ENCODE measurements around the gene POLD2.
A peak's percentile ranks its signal among the peaks of the same experiment; 100 is the strongest.

POLD2 gene

GRCh38 chr7:44112997-44113763 lies 10.2 kb downstream of the POLD2 start:
- no peak for DNase-seq

- DNase-seq: no peak
These were observed 10.9 kb downstream of the POLD2 start for GRCh38 chr7:44112231-44112996.

- DNase-seq: no peak
These were observed 11.6 kb downstream of the POLD2 start for GRCh38 chr7:44111761-44112160.

GRCh38 chr7:44110719-44111635 lies 12.4 kb downstream of the POLD2 start:
- no peak for DNase-seq

DNA sequence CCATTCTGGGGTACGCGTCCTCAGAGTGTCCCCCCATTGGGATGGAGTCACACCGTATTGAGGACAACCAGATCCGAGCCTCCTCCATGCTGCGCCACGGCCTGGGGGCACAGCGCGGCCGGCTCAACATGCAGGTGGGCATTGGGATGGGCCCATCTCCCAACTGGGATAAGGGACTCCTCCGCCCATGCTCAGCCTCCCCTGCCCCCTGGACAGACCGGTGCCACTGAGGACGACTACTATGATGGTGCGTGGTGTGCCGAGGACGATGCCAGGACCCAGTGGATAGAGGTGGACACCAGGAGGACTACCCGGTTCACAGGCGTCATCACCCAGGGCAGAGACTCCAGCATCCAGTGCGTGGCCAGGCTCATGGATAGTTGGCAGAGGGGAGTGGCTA lies 13.4 kb downstream of the POLD2 start:
- no peak for DNase-seq

- no peak for DNase-seq
These were observed 14.3 kb downstream of the POLD2 start for GRCh38 chr7:44108768-44109750.

DNA sequence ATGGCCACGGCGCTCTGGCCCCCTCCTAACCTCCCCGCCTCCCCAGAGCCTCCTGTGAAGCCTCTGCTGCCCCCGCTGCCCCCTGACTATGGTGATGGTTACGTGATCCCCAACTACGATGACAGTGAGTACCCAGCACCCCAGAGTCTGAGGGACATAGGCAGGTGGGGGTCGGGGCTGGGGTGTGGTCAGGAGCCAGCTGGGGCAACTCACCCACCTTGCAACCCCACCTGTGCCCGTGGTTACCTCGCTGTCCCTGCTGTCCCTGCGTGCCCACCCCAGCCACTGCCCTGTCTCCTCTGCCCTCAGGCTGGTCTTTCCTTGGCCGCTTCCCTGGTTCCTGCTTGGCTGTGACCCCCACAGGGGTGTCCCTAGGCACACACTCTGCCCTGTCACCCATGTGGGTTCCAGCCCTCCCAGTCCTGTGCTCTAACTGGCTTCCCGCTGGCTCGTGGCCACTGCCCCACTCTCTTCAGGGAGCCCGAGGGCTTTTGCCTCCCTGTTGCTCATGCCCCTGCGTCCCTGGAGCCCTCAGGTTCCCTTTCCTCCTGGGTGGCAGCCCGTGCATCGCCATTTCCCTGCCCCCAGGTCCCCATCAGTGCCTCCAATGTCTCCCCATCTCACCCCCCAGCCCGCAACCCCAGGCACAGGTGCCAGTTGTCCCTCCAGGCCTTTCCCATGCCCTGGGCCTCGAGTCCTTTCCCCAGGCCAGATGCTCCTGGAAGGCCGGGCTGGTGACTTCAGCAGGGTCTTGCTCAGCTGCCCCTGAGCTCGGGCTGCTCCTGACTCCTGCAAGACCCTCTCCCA lies 15.2 kb downstream of the POLD2 start:
- no peak for DNase-seq

- no peak for DNase-seq
These were observed 16.0 kb downstream of the POLD2 start for GRCh38 chr7:44107116-44107960.

- DNase-seq: no peak
These were observed 16.9 kb downstream of the POLD2 start for GRCh38 chr7:44106311-44107065.

DNA sequence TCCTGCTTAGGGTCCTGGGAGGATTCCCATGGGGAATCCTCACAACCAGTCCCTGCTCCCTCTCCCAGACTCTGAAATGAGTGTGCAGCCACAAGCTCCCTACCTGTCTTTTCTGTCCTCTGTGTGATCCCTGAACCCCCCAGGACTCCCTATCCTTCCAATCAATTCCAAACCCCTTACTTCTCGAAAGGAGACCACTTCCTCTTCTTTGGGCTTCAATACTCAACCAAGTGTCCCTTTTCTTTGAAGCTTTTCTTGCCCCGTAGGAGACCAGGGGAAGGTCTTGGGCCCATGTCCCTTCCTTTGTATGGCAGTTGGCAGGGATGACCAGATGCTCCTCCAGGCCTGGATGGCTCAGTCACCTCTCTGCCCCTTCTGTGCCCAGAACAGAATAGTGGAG lies 17.5 kb downstream of the POLD2 start:
- no peak for DNase-seq

GRCh38 chr7:44104860-44105771 lies 18.2 kb downstream of the POLD2 start:
- DNase-seq: no peak

- DNase-seq: peak; percentile 66
These were observed 19.2 kb downstream of the POLD2 start, which contains the start of gene AEBP1 for GRCh38 chr7:44103923-44104859. AEBP1 (plus strand) TSS chr7:44104345; CDS start chr7:44104666, 321 bp downstream.

- DNase-seq: no peak
These were observed 19.8 kb downstream of the POLD2 start for GRCh38 chr7:44103566-44103922.

DNA sequence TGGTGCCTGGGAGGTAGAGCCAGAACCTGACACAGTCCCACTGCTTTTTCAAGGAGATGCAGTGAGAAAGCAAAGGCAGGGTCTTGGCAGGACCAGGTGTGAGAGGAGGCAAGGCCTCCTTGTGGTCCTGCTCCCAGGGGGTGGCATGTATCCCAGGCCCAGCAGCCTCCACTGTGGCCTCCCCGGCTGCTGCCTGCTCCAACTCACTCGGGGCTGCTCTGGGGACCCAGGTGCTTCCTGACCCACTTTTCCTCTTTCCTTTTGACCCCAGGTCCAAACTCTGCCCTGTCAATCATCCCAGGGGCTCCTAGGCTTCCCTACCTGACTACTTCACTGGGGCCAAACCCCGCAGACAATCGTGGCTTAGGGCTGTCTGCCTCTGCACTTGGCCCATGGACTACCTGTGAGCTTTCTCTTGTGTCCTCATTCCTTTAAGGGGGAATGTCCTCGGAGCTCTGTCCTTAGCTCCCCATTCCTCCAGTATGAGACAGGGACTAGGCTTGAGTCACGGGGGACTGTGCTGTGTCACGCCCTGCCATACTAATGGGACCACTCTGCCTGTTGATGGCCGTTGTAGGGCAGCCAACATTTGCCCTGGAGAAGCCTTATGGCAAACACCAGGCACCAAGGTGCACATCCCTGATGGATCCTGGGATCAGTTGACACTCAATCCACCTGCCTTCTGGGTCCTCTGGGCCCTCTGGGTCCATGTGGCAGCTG lies 20.3 kb downstream of the POLD2 start:
- no peak for DNase-seq

- DNase-seq: no peak
These were observed 21.1 kb downstream of the POLD2 start for GRCh38 chr7:44101966-44102845.

All from hematopoietic multipotent progenitor cell treated with erythropoietin and hydrocortisone succinate and interleukin-3 and kit ligand, for 4 days (in vitro differentiated cells).